D721Med (cell line): ENCODE measurements around the gene FAM20B.
A peak's percentile ranks its signal among the peaks of the same experiment; 100 is the strongest.

Source experiments
- DNase-seq: peaks from one replicate; pipeline ENCODE4 v3.0.0; 2011; ENCODE audit warnings: low spot score; ENCODE audit not compliant: insufficient read length
- FAIRE-seq: peaks from 2 replicates; lab custom pipeline; 2011; peaks lifted over from hg19 to GRCh38; lab: Jason Lieb, UNC
- CTCF ChIP-seq: IDR thresholded peaks from 2 replicates; pipeline ENCODE4 v1.5.1; 2012; ENCODE audit warnings: mild to moderate bottlenecking, control low read depth; ENCODE audit not compliant: insufficient read depth; ENCODE audit errors: missing control alignments

Gene FAM20B

DNA sequence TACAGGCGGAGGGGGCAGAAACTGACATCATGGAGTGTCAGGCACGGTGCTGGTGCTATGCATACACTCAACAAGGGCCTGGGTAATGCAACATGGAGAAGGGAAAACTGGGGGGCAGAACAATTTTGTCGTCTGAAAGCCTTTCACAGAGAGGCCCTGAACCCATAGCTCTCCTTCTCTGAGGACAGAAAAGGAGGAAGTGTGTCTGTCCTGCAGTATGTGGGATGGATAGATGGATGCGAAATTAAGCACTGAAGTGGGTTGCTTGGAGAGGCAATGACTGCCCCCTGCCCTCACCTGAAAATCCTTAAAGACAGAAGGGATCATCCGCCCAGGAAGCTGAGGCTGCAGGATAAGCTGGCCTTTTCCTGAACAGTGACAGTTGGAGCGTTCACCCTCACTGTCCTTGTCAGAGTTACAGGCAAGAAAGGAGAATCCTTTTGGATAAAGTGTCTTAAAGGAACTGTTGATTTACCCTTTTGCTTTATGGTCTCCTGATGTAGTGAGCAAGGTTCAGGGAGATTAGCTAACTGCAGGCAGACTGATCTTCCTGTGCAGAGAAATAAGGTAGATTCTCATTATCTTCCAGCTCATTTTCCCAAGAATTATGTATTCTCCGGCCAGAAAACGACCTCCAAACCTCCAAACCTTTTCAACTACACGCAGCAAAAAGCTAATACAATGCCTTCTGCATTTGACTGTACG is 1.6 kb upstream of the FAM20B start:
- peak; percentile 83 for FAIRE-seq
- DNase-seq: no peak
- TF ChIP-seq CTCF: no peak

DNA sequence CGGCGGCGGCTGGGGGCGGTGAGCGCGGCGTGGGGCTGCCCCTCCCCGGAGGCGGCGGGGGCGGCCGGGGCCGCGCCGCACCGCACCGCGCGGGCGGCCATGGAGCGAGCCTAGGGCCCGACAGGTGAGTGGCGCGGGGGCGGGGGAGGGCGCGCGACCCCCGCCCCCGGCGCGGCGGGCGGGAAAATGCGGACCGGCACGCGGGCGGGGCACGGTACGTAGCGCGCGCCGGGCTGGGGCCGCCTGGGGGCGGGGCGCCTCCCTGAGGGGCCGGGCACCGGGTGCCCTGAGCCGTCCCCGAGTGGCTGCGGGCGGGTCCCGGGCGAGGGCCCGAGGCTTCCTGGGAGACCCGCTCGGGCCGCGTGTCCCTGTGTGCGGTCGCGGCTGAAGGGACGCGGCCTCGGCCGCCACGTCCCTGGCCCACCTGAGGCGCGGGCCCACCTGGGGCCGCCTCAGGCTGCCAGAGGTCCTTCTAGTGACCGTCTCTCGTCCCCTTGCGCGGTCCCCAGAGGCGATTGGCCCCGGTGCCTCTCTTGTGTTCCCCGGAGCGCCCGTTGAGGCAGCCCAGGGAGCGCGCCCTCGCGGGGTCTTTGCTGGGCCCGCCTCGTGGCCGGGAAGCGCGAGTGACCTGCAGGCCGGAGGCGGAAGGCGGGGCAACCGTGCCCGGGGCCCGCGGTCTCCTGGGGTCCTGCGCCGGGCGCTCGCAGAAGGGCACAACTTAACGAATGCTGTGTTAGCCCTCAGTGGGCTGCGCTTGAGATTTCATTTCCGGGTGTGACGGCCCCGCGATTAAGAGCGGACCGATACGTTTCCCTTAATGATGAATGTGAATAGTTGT is 500 bp downstream of the FAM20B start:
- no peak for FAIRE-seq
- no peak for TF ChIP-seq CTCF
- DNase-seq: peak; percentile 80

DNA sequence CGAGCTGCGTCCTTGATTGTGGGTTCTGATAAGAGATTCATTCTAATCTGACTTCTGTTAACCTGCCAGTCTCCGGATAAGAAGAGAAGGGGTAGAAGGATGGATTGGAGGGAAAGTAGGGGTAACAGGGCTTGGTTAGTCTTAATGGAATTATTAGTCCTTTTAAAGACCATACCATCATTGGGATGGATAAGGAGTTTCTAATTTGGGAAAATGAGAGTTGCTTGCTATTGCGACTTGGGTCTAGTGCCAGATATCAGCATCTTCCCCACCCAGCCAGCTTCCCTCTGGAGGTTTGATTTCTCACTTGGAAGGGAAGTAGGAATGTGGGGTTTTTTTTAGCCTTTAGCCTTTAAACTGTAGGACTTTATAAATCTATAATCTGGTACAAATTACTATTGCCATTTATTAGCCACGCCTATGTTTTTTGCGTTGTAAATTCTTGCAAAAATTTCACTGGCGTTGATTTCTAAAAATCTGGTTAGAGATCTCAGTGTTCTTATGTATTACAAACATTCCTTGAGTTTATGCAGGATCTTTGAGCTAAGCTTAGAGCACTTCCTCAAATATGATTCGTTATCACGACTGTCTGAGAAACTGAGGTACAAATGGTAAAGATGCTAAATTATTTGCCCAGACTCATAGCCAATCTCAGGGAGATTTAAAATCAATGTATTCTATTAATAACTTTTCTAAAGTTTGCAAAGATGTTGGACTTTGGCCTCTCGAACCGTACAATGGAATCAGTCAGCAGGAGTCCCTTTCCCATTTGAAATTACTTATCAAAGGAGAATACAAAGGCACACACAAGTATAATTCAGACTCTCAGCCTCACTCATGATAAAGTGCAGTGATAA is 1.3 kb downstream of the FAM20B start:
- TF ChIP-seq CTCF: no peak
- DNase-seq (no peak), FAIRE-seq (peak; percentile 80)

DNA sequence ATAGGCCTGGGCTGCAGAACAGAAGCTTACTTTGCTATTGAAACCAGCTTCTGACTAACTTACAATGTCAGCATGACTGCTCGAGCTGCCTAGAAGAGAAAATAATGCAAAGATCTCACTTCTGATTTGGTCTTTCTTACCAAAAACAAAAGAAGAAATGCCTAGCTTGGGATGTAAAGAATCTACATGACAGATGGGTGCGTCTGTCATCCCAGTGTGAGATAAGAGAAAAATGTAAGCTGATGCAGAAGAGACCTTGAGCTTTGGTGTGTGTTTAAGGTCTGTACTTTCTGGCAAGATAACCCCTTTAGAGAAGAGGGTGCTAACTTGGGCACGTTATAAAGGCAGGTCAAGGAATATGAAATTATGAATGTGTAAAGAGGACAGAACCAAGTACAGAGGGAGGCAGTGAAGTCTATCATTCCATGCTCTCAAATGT is 3.6 kb downstream of the FAM20B start:
- DNase-seq (no peak), FAIRE-seq (peak; percentile 64)
- TF ChIP-seq CTCF: no peak

DNA sequence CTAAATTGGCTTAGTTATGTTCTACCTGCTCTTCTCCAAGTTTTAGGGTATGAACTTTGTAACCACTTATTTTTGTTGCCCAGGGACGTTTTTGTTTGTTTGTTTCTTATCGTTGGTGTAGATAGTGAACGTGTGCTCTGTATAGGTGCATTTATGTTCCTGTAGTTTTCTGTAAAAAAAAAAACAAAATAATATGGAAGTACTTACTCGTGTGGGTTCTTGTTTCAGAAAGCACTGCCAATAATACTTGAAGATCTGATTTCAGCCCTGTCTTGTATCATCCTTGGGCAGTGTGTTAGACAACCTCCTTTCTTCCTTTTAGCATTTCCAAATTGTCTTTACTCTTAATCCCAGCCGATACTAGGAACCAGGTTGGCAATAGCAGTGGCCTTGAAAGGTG is 4.4 kb downstream of the FAM20B start:
- no peak for TF ChIP-seq CTCF
- DNase-seq (no peak), FAIRE-seq (peak; percentile 86)

- DNase-seq (no peak), FAIRE-seq (no peak)
- no peak for TF ChIP-seq CTCF
Measured at GRCh38 chr1:179030683-179031082, 5.0 kb downstream of the FAM20B start.
